Activated T-cell treated with anti-CD3 and anti-CD28 coated beads, Interleukin-2, amount 50 U/mL, for 1 hour (primary cell): ENCODE measurements around the gene FLVCR2.
"Not testable (repeated sequence)": the region's sequence is repeated elsewhere in the genome, so short reads cannot be mapped to it uniquely, and the experiment has no call there.

Experiments
- DNase-seq: peaks from one replicate; pipeline ENCODE4 v3.0.0-alpha.2; 2020

The FLVCR2 gene

DNA sequence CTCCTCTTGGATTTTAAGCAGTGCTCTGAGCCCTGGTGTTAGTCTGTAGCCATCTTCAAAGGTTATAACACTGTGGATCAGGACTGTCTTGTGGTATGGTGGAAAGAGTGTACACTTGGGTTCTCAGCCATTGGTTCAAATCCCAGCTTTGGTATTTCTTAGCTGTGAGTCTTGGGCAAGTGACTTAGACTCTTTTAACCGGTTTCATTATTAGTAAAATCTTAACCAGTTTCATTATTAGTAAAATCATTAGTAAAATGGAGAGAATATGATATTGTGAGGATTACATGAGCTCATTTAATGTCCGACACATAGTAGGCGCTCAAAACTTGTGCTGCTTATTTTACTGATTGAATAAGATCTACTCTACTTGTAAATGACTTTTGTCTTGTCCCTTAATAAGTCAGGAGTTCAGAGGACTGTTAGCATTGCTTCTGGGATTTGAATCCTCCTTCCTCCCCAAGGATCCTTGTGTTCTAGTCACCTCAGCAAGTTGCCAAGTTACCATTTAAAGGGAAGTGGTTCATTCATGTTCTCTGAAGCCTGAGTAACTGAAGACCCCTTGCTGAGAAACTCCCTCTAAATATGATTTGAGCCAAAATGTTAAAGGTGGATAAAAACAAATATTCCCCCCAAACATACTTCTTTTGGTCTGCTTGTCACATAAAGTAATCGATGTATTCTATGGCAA, 95.1 kb downstream of the FLVCR2 start:
- DNase-seq = no peak

GRCh38 chr14:75675265-75675960, 97.0 kb downstream of the FLVCR2 start:
- DNase-seq = no peak

DNA sequence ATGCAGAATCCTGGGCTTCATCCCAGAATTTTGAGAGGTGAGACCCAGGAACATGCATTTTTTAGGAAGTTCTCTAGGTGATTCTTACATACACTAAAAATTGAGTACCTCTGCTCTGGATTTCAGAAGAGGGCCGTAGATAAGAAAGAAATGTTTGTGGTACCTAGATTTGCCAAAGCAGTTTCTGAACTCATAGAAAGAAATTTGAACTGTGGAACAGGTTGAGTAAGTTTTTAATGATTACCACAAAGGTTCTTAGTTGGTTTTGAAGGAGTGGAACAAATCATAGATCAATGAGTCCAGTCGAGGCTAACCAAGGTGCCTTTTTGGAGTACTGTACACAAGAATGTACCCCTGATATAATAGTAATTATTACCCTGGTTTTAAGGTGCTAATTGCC, 107.5 kb downstream of the FLVCR2 start:
- no peak for DNase-seq

- no peak for DNase-seq
Observed at GRCh38 chr14:75689012-75689411, 110.6 kb downstream of the FLVCR2 start.

DNA sequence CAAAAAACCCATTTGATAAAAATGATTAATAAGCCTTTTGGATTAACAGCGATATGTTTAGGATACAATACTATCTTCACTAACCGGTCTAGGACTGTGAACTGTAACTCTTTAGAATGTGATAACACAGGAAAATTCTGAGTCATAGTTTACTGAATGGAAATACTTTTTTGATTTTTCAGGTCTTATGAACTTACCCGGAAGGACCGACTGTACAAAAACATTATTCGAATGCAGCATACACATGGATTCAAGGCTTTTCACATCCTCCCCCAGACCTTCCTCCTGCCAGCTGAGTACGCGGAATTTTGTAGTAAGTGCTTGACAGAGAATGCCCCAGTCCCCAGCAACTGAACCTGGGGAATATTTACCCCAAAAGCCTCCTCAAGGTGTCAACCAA, 111.6 kb downstream of the FLVCR2 start:
- DNase-seq = no peak

- not testable (repeated sequence) for DNase-seq
Observed at GRCh38 chr14:75695025-75695424, 116.6 kb downstream of the FLVCR2 start.

DNA sequence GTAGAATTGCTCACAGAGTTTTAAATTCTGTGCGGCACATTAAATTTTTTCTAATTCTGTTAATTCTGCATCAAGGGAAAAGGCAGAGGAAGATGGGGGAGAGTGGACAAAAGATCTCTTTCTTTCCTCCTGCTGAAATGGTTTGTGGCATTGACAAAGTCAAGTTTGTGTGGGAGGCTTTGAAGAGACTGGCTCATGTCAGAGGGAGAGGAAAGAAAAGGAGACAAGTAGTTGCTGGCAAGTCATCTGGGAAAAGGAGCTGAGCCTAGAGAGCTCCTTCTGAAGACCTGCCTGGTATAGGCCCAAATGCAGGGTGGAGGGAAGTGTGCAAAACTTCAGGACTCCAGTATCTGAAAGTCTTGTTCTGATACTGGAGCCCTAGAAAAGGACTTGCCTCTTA, 119.0 kb downstream of the FLVCR2 start:
- no peak for DNase-seq
